Measurements from ENCODE around the gene TRABD2A. TPM values are rescaled to one million over a fixed set of nuclear protein-coding genes. Genes with fewer than 3 reads are reported as not detected.

The TRABD2A gene
- total RNA-seq, 1 donor from 2014 or later: not detected

GRCh38 chr2:84782717-84783442, 98.0 kb downstream of the TRABD2A start:
- Mint-ChIP-seq H3K4me3 (ENCODE audit: unreplicated experiment) (no peak overlapping the region), H3K27me3 (ENCODE audit: unreplicated experiment) (no peaks in the 10 kb centered on the region), H3K9me3 (ENCODE audit: unreplicated experiment) (no peaks in the 10 kb centered on the region), H3K4me1 (ENCODE audit: low read depth, unreplicated experiment) (no peaks in the 10 kb centered on the region), H3K27ac (ENCODE audit: unreplicated experiment) (no peak overlapping the region), H3K36me3 (ENCODE audit: unreplicated experiment) (no peaks in the 10 kb centered on the region)
- no peak for TF ChIP-seq CTCF (IDR thresholded peaks at IDR 0.05; ENCODE audit: partially characterized antibody, unreplicated experiment)
- DNase-seq: no peak

GRCh38 chr2:84781942-84782716, 98.8 kb downstream of the TRABD2A start:
- Mint-ChIP-seq H3K4me1 (ENCODE audit: low read depth, unreplicated experiment) (no peaks in the 10 kb centered on the region), H3K4me3 (ENCODE audit: unreplicated experiment) (no peak overlapping the region), H3K9me3 (ENCODE audit: unreplicated experiment) (no peaks in the 10 kb centered on the region), H3K27ac (ENCODE audit: unreplicated experiment) (no peak overlapping the region), H3K27me3 (ENCODE audit: unreplicated experiment) (no peaks in the 10 kb centered on the region), H3K36me3 (ENCODE audit: unreplicated experiment) (no peaks in the 10 kb centered on the region)
- TF ChIP-seq CTCF (IDR thresholded peaks at IDR 0.05; ENCODE audit: partially characterized antibody, unreplicated experiment): no peak
- DNase-seq: no peak

- H3K9me3 Mint-ChIP-seq (ENCODE audit: unreplicated experiment): no peaks in the 10 kb centered on the region
- no peaks in the 10 kb centered on the region for H3K4me1 Mint-ChIP-seq (ENCODE audit: low read depth, unreplicated experiment)
- H3K27ac Mint-ChIP-seq (ENCODE audit: unreplicated experiment): no peak overlapping the region
- no peak for TF ChIP-seq CTCF (IDR thresholded peaks at IDR 0.05; ENCODE audit: partially characterized antibody, unreplicated experiment)
- H3K27me3 Mint-ChIP-seq (ENCODE audit: unreplicated experiment): no peaks in the 10 kb centered on the region
- H3K36me3 Mint-ChIP-seq (ENCODE audit: unreplicated experiment): no peaks in the 10 kb centered on the region
- no peak for DNase-seq
- no peak overlapping the region for H3K4me3 Mint-ChIP-seq (ENCODE audit: unreplicated experiment)
Measured at GRCh38 chr2:84779781-84780180, 101.1 kb downstream of the TRABD2A start.

- no peaks in the 10 kb centered on the region for H3K9me3 Mint-ChIP-seq (ENCODE audit: unreplicated experiment)
- no peak for TF ChIP-seq CTCF (IDR thresholded peaks at IDR 0.05; ENCODE audit: partially characterized antibody, unreplicated experiment)
- no peak overlapping the region for H3K27ac Mint-ChIP-seq (ENCODE audit: unreplicated experiment)
- H3K4me1 Mint-ChIP-seq (ENCODE audit: low read depth, unreplicated experiment): no peaks in the 10 kb centered on the region
- H3K4me3 Mint-ChIP-seq (ENCODE audit: unreplicated experiment): no peak overlapping the region
- no peaks in the 10 kb centered on the region for H3K27me3 Mint-ChIP-seq (ENCODE audit: unreplicated experiment)
- H3K36me3 Mint-ChIP-seq (ENCODE audit: unreplicated experiment): no peaks in the 10 kb centered on the region
- DNase-seq: no peak
Measured at GRCh38 chr2:84778911-84779690, 101.8 kb downstream of the TRABD2A start.
